ENCODE data around the gene GLYATL1. TPM values are rescaled to one million over a fixed set of nuclear protein-coding genes. Genes with fewer than 3 reads are reported as not detected.

The GLYATL1 gene
- total and polyA plus RNA-seq, 2 of the 13 experiments (the other 11 are each of a cell fraction or from before 2014, with no cell fraction given) = 0.17 TPM; not detected in 1

GRCh38 chr11:58914821-58915543, 24.3 kb upstream of the GLYATL1 start:
- Histone ChIP-seq H4K20me1 (ENCODE audit: insufficient read depth, low read length) (no peaks in the 10 kb centered on the region), H3K79me2 (ENCODE audit: insufficient read depth, low read length) (no peaks in the 10 kb centered on the region), H3K4me3 (replicated peaks in 1 of 3; ENCODE audit: insufficient read depth in 1 of 3, low read depth in 2 of 3, low read length in 3 of 3) (no peak overlapping the region), H3K9me3 (ENCODE audit: low read length) (peaks cover 23% of the 10 kb centered on the region), H2AFZ (ENCODE audit: low read length) (no peak overlapping the region), H3K9ac (ENCODE audit: insufficient read depth, low read depth, low read length) (no peak overlapping the region), H3K36me3 (replicated peaks in 1 of 2; ENCODE audit: control insufficient read depth in 1 of 2, insufficient read depth in 2 of 2, low read length in 2 of 2) (no peaks in the 10 kb centered on the region), H3K4me1 (ENCODE audit: insufficient read depth, low read length) (no peaks in the 10 kb centered on the region), H3K27ac (ENCODE audit: extremely low read length, insufficient read depth, low read length) (no peak overlapping the region), H3K4me2 (ENCODE audit: low read depth, low read length) (no peak overlapping the region), H3K27me3 (ENCODE audit: control insufficient read depth in 1 of 2, insufficient read depth in 2 of 2, low read length in 2 of 2) (no peaks in the 10 kb centered on the region; a peak in 1 of 5 replicates)
- in situ Hi-C loops (cut with HindIII; ENCODE audit: extremely low pct_ligation_motif_present, low pct_unique_long_range_greater_than_20kb) (no loop called here), intact Hi-C loops (cut with micrococcal nuclease; ENCODE audit: unreplicated experiment) (no loop called here)
- BruUV-seq (replicated peaks) = no TSS peak
- ChIA-PET POLR2A (no interaction called here), CTCF (ENCODE audit: low intra/inter-chr PET ratio, low total read pairs) (no interaction called here)
- 0% methylated on average over 2 of the region's 2 CpGs for WGBS (ENCODE audit: low lambda C conversion rate)
- TF ChIP-seq CBX1 (IDR thresholded peaks at IDR 0.05; ENCODE audit: low read depth) (no peak), U2AF2 (IDR thresholded peaks at IDR 0.05; ENCODE audit: low read depth, low read length) (no peak), HDAC2 (CRISPR knock-in tag; IDR thresholded peaks at IDR 0.05) (no peak), ZBTB25 (CRISPR knock-in tag; IDR thresholded peaks at IDR 0.05) (no peak), TMF1 (CRISPR knock-in tag; IDR thresholded peaks at IDR 0.05; ENCODE audit: low read depth) (no peak), HOXA9 (CRISPR knock-in tag; IDR thresholded peaks at IDR 0.05; ENCODE audit: borderline replicate concordance) (no peak), ZNF121 (CRISPR knock-in tag; IDR thresholded peaks at IDR 0.05) (no peak), ETV6 (CRISPR knock-in tag; conservative IDR thresholded peaks at IDR 0.05) (no peak), ZNF546 (CRISPR knock-in tag; conservative IDR thresholded peaks at IDR 0.05) (no peak), PBX2 (CRISPR knock-in tag; IDR thresholded peaks at IDR 0.05) (no peak), KLF13 (CRISPR knock-in tag; IDR thresholded peaks at IDR 0.05) (no peak), CC2D1A (CRISPR knock-in tag; IDR thresholded peaks at IDR 0.05) (no peak), SNRNP70 (IDR thresholded peaks at IDR 0.05; ENCODE audit: low read depth, low read length) (no peak), ZNF746 (CRISPR knock-in tag; IDR thresholded peaks at IDR 0.05) (no peak), MXD4 (CRISPR knock-in tag; IDR thresholded peaks at IDR 0.05) (no peak), MTF2 (CRISPR knock-in tag; IDR thresholded peaks at IDR 0.05; ENCODE audit: borderline replicate concordance) (no peak), EEA1 (CRISPR knock-in tag; IDR thresholded peaks at IDR 0.05; ENCODE audit: borderline replicate concordance) (no peak), ZNF503 (CRISPR knock-in tag; IDR thresholded peaks at IDR 0.05) (no peak)
- no peak for ATAC-seq
- no peak for FAIRE-seq
- DNase-seq (ENCODE audit: low spot score) = no peak
